HG02981 (cell line): ENCODE data around the gene SEC61A2.
A peak's percentile ranks its signal among the peaks of the same experiment; 100 is the strongest.
"Not testable (repeated sequence)": the region's sequence is repeated elsewhere in the genome, so short reads cannot be mapped to it uniquely, and the experiment has no call there.

ENCODE experiments used
- ATAC-seq: cut with Tn5 transposase; IDR thresholded peaks from one replicate; pipeline ENCODE4 v1.9.1; 2021; ENCODE audit warnings: mild to moderate bottlenecking, moderate library complexity; ENCODE audit not compliant: unreplicated experiment

The SEC61A2 gene

GRCh38 chr10:12129222-12130111, at the start of gene SEC61A2:
SEC61A2 (plus strand) TSS chr10:12129677; CDS start chr10:12129788, 111 bp downstream.
- peak; percentile 88 for ATAC-seq

DNA sequence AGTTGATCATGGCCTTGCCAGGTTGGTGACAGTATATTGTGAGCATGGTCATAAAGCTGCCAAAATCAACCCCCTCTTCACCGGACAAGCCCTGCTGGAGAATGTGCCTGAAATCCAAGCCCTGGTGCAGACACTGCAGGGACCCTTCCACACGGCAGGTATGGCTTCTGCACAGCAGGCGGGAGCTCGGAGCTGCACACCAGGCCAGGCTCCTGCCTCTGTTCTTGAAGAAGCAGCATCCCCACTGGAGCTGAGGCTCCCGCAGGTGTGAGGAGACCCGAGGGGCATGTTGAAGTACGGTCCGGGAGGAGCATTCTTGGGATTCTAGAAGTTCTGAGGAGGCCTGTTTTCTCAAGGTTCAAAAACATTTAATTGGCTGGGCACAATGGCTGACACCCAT, 48.0 kb upstream of the SEC61A2 start:
- no peak for ATAC-seq

GRCh38 chr10:12081879-12082557, 47.5 kb upstream of the SEC61A2 start:
- no peak for ATAC-seq

DNA sequence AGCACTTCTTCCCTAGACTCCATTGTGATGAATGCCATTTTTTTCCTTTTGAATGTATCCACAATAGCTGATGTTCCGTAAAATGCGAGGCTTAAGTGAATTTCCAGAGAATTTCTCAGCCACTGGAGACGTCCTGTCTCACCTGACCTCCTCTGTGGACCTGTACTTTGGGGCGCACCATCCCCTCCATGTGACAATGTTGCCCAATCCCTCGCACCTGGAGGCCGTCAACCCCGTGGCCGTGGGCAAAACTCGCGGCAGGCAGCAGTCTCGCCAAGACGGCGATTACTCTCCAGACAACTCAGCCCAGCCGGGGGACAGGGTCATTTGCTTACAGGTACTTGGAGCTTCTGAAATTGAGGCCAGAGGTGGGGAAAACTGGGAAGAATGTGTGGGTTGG, 40.6 kb upstream of the SEC61A2 start:
- ATAC-seq = no peak

- no peak for ATAC-seq
Observed at GRCh38 chr10:12091421-12091820, 38.1 kb upstream of the SEC61A2 start.

- not testable (repeated sequence) for ATAC-seq
Observed at GRCh38 chr10:12097361-12097760, 32.1 kb upstream of the SEC61A2 start.

GRCh38 chr10:12097791-12098190, 31.7 kb upstream of the SEC61A2 start:
- no peak for ATAC-seq

DNA sequence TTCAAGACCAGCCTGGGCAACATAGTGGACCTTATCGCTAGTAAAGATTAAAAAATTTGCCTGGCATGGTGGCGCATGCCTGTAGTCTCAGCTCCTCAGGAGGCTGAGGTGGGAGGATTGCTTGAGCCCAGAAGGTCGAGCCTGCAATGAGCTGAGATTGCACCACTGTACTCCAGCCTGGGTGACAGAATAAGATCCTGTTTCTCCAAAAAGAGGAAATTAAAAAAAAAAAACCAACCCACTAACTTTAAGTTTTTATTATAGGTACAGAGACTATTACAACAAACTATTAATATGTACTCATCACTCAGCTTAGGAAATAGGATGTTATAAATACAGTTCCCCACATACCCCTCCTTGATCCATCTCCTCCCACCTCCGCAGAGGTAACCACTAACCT, 30.5 kb upstream of the SEC61A2 start:
- no peak for ATAC-seq

- no peak for ATAC-seq
Observed at GRCh38 chr10:12103802-12104201, 25.7 kb upstream of the SEC61A2 start.

- no peak for ATAC-seq
Observed at GRCh38 chr10:12107781-12108180, 21.7 kb upstream of the SEC61A2 start.

DNA sequence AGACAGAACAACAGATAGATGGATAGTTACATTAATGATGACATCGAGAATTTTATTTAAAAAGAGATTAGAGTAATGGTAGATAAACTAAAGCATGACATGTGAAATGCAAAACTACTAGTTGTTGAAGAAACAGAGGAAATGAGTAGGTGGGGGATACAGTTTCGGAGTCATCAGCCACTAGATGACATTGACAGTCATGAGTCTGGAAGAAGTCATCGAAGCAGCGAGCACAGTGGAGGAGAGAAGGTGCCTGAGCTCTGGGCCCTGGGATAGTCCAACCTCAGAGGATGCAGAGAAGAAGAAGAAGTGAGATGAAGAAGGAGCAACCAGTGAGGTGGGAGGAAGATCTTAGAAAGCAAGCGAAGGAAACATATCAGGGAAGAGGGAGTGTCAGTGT, 20.2 kb upstream of the SEC61A2 start:
- no peak for ATAC-seq

DNA sequence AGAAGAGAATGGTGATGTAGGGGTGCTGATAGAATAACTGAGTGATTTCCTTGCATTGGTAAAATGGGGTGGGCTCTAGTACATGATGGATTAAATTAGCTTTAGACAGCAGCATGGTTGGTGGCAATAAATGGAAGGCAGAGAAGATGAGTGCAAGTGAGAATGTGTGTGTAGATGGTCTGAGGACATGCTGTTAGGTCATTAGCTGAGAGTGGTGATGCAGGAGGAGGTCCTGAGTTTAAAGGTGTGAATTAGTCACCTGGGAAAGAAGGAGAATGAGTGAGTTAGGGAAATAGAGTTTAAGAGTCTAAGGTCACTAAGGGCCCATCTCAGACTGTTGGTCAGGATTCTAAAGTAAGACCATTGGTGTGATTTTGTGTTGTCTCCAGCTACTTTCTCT, 17.9 kb upstream of the SEC61A2 start:
- no peak for ATAC-seq

DNA sequence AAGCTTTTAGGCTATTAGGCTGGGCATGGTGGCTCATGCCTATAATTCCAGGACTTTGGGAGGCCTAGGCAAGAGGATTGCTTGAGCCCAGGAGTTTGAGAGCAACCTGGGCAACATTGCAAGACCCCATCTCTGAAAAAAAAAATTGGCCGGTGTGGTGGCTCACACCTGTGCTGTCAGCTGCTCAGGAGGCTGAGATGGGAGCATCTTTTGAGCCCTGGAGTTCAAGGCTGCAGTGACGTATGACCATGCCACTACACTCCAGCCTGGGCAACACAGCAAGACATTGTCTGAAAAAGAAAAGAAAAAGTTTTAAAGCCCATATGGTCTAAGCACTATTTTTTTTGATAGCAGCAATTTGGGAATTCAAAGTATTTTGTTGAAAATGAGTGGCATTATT, 15.8 kb upstream of the SEC61A2 start:
- no peak for ATAC-seq

DNA sequence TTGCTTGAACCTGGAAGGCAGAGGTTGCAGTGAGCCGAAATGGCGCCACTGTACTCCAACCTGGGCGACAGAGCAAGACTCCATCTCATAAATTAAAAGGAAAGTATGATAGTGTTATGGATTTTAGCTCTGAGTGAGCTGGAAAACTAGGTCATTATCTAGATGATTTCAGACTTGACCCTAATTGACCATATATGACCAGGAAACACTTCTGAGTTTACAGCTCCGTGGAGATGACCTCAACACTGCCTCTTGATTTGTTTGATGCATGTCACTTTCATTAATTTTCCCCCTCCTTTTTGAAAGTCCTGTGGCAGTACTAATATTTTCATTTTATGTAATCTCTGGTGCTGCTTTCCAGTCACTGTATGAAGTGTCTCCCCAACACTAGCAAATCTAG, 7.8 kb upstream of the SEC61A2 start:
- no peak for ATAC-seq

GRCh38 chr10:12130237-12130872, 878 bp downstream of the SEC61A2 start:
- peak; percentile 48 for ATAC-seq

- ATAC-seq = no peak
Observed at GRCh38 chr10:12135631-12136030, 6.2 kb downstream of the SEC61A2 start.

DNA sequence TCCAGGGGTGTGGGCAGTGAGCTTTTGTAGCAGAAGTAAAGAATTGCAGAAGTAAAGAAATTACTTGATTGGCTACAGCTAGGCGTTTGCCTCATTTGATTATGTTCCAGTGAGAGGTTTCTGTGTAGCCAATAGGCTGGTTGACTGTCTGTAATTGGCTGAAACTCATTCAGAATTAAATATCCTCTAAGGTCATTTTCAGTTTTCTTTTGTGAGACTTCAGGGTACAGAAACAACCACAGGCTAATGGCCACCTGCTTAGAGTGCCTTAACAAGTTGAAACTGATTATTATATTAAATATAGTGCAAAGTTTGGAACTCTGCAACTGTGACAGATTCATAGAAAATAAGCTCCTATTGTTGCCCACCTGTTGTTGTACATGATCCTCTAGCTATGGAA, 10.6 kb downstream of the SEC61A2 start:
- ATAC-seq = no peak

DNA sequence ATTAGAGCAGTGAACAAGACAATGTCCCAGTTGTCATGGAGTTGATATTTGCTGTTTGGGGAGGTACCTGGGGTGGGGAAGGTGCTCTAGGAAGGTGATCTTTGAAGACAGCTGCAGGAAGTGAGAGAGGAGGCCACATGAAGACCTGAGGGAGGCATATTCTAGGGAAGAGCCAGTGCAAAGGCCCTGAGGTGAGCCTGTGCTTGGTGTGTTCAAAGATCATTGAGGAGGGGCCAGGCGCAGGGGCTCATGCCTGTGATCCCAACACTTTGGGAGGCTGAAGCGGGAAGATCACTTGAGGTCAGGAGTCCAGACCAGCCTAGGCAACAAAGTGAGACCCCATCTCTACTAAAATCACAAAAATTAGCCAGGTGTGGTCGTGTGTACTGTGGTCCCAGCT, 15.1 kb downstream of the SEC61A2 start:
- no peak for ATAC-seq

GRCh38 chr10:12150163-12150562, 20.7 kb downstream of the SEC61A2 start:
- ATAC-seq = no peak

DNA sequence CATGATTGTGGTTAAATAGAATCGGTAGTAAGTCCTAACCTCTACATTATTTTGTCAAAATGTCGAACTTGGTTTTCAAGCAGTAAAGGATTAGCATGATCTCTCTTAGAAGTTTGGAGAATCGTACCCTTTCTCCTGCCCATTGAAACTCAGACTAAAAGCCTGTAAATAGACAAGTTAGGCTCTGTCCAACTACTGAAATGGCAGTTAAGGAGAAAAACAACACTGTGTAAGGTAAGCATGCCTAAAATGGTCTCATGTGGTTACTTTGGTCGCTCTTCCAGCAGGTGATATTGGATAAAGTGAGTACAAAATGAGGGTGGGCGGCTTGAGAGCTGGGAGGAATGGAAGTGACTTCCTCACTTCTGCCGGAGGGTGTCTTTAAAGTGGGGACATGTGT, 25.0 kb downstream of the SEC61A2 start:
- ATAC-seq = no peak

DNA sequence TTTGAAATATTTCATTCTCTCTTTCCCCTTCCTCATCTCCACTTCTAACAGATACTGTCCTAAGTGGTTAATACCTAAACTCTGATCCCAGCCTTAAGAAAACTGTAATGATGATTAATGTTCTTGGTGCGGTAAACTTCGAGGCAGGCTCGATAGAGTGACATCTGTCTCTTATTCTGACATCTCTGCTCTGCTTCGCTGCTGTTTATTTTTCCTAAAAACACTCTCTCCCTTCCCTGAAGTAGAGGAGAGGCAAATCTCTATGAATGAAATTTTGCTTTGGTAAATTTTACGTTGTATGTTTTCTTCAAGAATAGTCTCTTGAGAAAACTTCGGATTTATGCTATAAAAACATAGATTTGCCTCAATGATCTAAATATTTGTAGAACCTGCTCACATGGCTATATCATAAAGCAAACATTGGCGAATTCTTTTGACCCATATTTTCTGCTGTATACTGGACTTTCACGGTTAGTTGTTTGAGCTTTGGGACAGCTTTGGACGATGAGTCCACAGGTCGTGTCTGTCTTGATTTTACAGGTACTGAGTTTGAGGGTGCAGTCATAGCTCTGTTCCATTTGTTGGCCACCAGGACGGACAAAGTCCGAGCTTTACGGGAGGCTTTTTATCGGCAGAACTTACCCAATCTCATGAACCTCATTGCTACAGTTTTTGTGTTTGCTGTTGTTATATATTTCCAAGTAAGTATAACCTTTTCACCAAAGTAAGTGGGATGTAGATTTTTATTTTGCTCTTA, 27.1 kb downstream of the SEC61A2 start:
- no peak for ATAC-seq
